ENCODE data around the gene MMP11.

DNA sequence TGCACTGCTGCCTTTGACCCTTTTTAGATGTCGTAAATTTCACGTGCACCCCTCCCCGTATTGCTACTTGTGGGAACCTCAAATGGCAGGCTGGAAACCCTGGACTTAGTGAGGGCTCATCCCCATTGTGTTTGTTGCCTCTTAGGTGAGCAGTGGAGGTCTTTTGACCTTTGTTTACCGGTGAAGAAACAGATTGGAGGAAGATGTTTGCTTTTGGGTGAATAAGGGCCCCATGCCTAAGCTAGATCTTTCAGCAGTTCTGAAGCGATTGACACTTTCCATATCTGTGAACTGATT, 14.9 kb downstream of the MMP11 start:
- TF ChIP-seq EZH2 (IDR thresholded peaks at IDR 0.05; ENCODE audit: borderline replicate concordance) (no peak), EZH2phosphoT487 (IDR thresholded peaks at IDR 0.05; ENCODE audit: low read depth, severe bottlenecking, unreplicated experiment) (no peak)
- TF ChIP-seq, protein P1, sequence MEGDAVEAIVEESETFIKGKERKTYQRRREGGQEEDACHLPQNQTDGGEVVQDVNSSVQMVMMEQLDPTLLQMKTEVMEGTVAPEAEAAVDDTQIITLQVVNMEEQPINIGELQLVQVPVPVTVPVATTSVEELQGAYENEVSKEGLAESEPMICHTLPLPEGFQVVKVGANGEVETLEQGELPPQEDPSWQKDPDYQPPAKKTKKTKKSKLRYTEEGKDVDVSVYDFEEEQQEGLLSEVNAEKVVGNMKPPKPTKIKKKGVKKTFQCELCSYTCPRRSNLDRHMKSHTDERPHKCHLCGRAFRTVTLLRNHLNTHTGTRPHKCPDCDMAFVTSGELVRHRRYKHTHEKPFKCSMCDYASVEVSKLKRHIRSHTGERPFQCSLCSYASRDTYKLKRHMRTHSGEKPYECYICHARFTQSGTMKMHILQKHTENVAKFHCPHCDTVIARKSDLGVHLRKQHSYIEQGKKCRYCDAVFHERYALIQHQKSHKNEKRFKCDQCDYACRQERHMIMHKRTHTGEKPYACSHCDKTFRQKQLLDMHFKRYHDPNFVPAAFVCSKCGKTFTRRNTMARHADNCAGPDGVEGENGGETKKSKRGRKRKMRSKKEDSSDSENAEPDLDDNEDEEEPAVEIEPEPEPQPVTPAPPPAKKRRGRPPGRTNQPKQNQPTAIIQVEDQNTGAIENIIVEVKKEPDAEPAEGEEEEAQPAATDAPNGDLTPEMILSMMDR (IDR thresholded peaks at IDR 0.05; ENCODE audit: poor library complexity): no peak
